ENCODE results near the gene ARHGEF9. TPM values are rescaled to one million over a fixed set of nuclear protein-coding genes. Genes with fewer than 3 reads are reported as not detected.

The ARHGEF9 gene
- polyA plus RNA-seq, 2 of the 4 experiments (the other 2 are of a cell fraction): 6.8 to 15.4 TPM

GRCh38 chrX:63746278-63746677 lies 38.7 kb downstream of the ARHGEF9 start:
- 91% methylated on average over 1 of the region's 1 CpG for WGBS (ENCODE audit: missing lambda C conversion rate)
- CTCF ChIA-PET: interaction anchor here (2.3 kb wide), 1 partner anchor 9 kb away, joined by 7 read pairs; no protein-coding TSS in a partner anchor

GRCh38 chrX:63744850-63745394 lies 40.1 kb downstream of the ARHGEF9 start:
- H3K4me2 ChIP-seq: no peak overlapping the region
- ChIA-PET CTCF (interaction anchor here (1.2 to 2.3 kb wide), 2 partner anchors 10 to 11 kb away, joined by 4 to 7 read pairs; no protein-coding TSS in a partner anchor), POLR2A (no interaction called here)
- no peak for ATAC-seq
- H3K27ac ChIP-seq: no peak overlapping the region
- FAIRE-seq: no peak
- no peaks in the 10 kb centered on the region for H3K4me1 ChIP-seq
- H3K4me3 ChIP-seq: no peak overlapping the region
- 83% methylated on average over 2 of the region's 2 CpGs for WGBS (ENCODE audit: missing lambda C conversion rate)
- DNase-seq (ENCODE audit: low read depth in 1 of 2, low spot score in 1 of 2): no peak
- no peaks in the 10 kb centered on the region for H3K9me3 ChIP-seq
- TF ChIP-seq CBX8 (IDR thresholded peaks at IDR 0.05) (no peak), SMC3 (IDR thresholded peaks at IDR 0.05) (no peak), ZFP36 (IDR thresholded peaks at IDR 0.05; ENCODE audit: borderline replicate concordance, partially characterized antibody) (no peak), GATA3 (IDR thresholded peaks at IDR 0.05; ENCODE audit: borderline replicate concordance) (no peak), CTCF (IDR thresholded peaks at IDR 0.05) (no peak), FOSB (CRISPR knock-in tag; IDR thresholded peaks at IDR 0.05) (no peak), ATOH8 (CRISPR knock-in tag; IDR thresholded peaks at IDR 0.05; ENCODE audit: low read depth) (no peak), HEYL (CRISPR knock-in tag; IDR thresholded peaks at IDR 0.05) (no peak), MAZ (IDR thresholded peaks at IDR 0.05; ENCODE audit: borderline replicate concordance, low read depth, low read length) (no peak), PHF8 (IDR thresholded peaks at IDR 0.05; ENCODE audit: borderline replicate concordance, low read depth) (no peak), USF2 (IDR thresholded peaks at IDR 0.05) (no peak), PBX3 (IDR thresholded peaks at IDR 0.05) (no peak), MYC (IDR thresholded peaks at IDR 0.05; ENCODE audit: borderline replicate concordance, low read length) (no peak)

More at GRCh38 chrX:63746278-63746677, 38.7 kb downstream of the ARHGEF9 start:
- H3K4me1 ChIP-seq: no peaks in the 10 kb centered on the region
- no peak overlapping the region for H3K27ac ChIP-seq
- DNase-seq (ENCODE audit: low read depth in 1 of 2, low spot score in 1 of 2): no peak
- H3K9me3 ChIP-seq: no peaks in the 10 kb centered on the region
- POLR2A ChIA-PET: no interaction called here
- FAIRE-seq: no peak
- no peak for ATAC-seq
- no peak for TF ChIP-seq ZFP36 (IDR thresholded peaks at IDR 0.05; ENCODE audit: borderline replicate concordance, partially characterized antibody)
- TF ChIP-seq EHF (CRISPR knock-in tag; IDR thresholded peaks at IDR 0.05): no peak
- no peak for TF ChIP-seq MAFK (IDR thresholded peaks at IDR 0.05; ENCODE audit: partially characterized antibody)
- TF ChIP-seq RARB (CRISPR knock-in tag; IDR thresholded peaks at IDR 0.05): no peak
- TF ChIP-seq ELK1 (IDR thresholded peaks at IDR 0.05; ENCODE audit: low read depth, low read length): no peak
- no peak for TF ChIP-seq EP300 (IDR thresholded peaks at IDR 0.05)
- TF ChIP-seq RNF2 (IDR thresholded peaks at IDR 0.05; ENCODE audit: borderline replicate concordance, low read depth): no peak
- no peak for TF ChIP-seq HOXA7 (CRISPR knock-in tag; IDR thresholded peaks at IDR 0.05)
- TF ChIP-seq HOXB5 (CRISPR knock-in tag; IDR thresholded peaks at IDR 0.05): no peak
- H3K4me3 ChIP-seq: no peak overlapping the region
- H3K4me2 ChIP-seq: no peak overlapping the region
